Measurements from ENCODE around the gene MSX1.
A peak's percentile ranks its signal among the peaks of the same experiment; 100 is the strongest.

MSX1 gene

GRCh38 chr4:4840351-4840750, 19.1 kb upstream of the MSX1 start:
- no peak for DNase-seq (ENCODE audit: low read depth in 3 of 3)

GRCh38 chr4:4841156-4841555, 18.3 kb upstream of the MSX1 start:
- DNase-seq (ENCODE audit: low read depth in 3 of 3) = no peak

GRCh38 chr4:4842476-4843441, 16.7 kb upstream of the MSX1 start:
- DNase-seq (ENCODE audit: low read depth in 3 of 3) = no peak

- DNase-seq (ENCODE audit: low read depth in 3 of 3) = no peak
These were observed 15.7 kb upstream of the MSX1 start for GRCh38 chr4:4843635-4844291.

GRCh38 chr4:4845027-4845426, 14.4 kb upstream of the MSX1 start:
- no peak for DNase-seq (ENCODE audit: low read depth in 3 of 3)

GRCh38 chr4:4847011-4847410, 12.5 kb upstream of the MSX1 start:
- DNase-seq (ENCODE audit: low read depth in 3 of 3) = no peak

- DNase-seq (ENCODE audit: low read depth in 3 of 3) = no peak
These were observed 10.9 kb upstream of the MSX1 start for GRCh38 chr4:4848540-4848939.

GRCh38 chr4:4849106-4849505, 10.4 kb upstream of the MSX1 start:
- DNase-seq (ENCODE audit: low read depth in 3 of 3) = no peak

GRCh38 chr4:4849524-4850193, 9.8 kb upstream of the MSX1 start:
- no peak for DNase-seq (ENCODE audit: low read depth in 3 of 3)

GRCh38 chr4:4851081-4851480, 8.4 kb upstream of the MSX1 start:
- DNase-seq (ENCODE audit: low read depth in 3 of 3) = no peak

- no peak for DNase-seq (ENCODE audit: low read depth in 3 of 3)
These were observed 7.6 kb upstream of the MSX1 start for GRCh38 chr4:4851906-4852305.

- DNase-seq (ENCODE audit: low read depth in 3 of 3) = peak in 1 of 3 donors; percentile 21
These were observed 6.7 kb upstream of the MSX1 start for GRCh38 chr4:4852591-4853362.

GRCh38 chr4:4853371-4853823, 6.1 kb upstream of the MSX1 start:
- no peak for DNase-seq (ENCODE audit: low read depth in 3 of 3)

GRCh38 chr4:4853921-4854648, 5.4 kb upstream of the MSX1 start:
- DNase-seq (ENCODE audit: low read depth in 3 of 3) = no peak

GRCh38 chr4:4854649-4855295, 4.7 kb upstream of the MSX1 start:
- DNase-seq (ENCODE audit: low read depth in 3 of 3) = no peak

- DNase-seq (ENCODE audit: low read depth in 3 of 3) = no peak
These were observed 4.0 kb upstream of the MSX1 start for GRCh38 chr4:4855301-4856070.

GRCh38 chr4:4856071-4857000, 3.1 kb upstream of the MSX1 start:
- DNase-seq (ENCODE audit: low read depth in 3 of 3) = no peak

- DNase-seq (ENCODE audit: low read depth in 3 of 3) = no peak
These were observed 2.3 kb upstream of the MSX1 start for GRCh38 chr4:4857001-4857808.

Measured in stimulated activated CD4-positive, alpha-beta T cell treated with anti-CD3 and anti-CD28 coated beads, TNF-alpha, amount 100 ng/mL, for 48 hours (primary cell).